K562 (cell line): ENCODE measurements around the gene TMEM11. TPM values are rescaled to one million over a fixed set of nuclear protein-coding genes. Genes with fewer than 3 reads are reported as not detected.

Experiments
- ATAC-seq: fragments of 200-7000 bp; cut with Tn5 transposase; 3 replicates; pipeline ENCODE4 v1.9.1; 2020; ENCODE audit warnings: moderate library complexity
- BruUV-seq: library from RNA; stranded (reverse); fragments of 400-500 nt; replicated peaks from 2 replicates; lab custom pipeline; 2021; lab: Mats Ljungman, UMichigan
- CTCF ChIA-PET: fragments of 300-600 bp; formaldehyde crosslinking; extraction: SDS; loops from one replicate; lab custom pipeline; 2021; ENCODE audit warnings: low intra/inter-chr PET ratio; lab: Yijun Ruan, JAX
- POLR2A ChIA-PET: fragments of 300-600, 350-650 bp; sonication (Branson Sonifier 250); formaldehyde crosslinking; extraction: SDS; loops from one replicate; lab custom pipeline; 2021; ENCODE audit warnings: antibody characterized with exemption, inconsistent platforms; lab: Yijun Ruan, JAX
- DNase-seq, 4 experiments: peaks; one replicate each; pipeline versions ENCODE4 v3.0.0 to v3.0.0-alpha.2; 2011 to 2018; ENCODE audit warnings: low spot score in 3 of 4, mixed read lengths in 3 of 4; ENCODE audit errors: extremely low read depth in 1 of 4
- FAIRE-seq: peaks from 2 replicates; lab custom pipeline; 2011; peaks lifted over from hg19 to GRCh38; lab: Jason Lieb, UNC
- H2AFZ ChIP-seq: 2 replicates; pipeline ENCODE4 v1.6.0; 2011; ENCODE audit warnings: low read depth, low read length, control low read depth, inconsistent platforms
- H3K27ac ChIP-seq: fragments of 200-600 bp; 3 replicates; pipeline ENCODE4 v1.8.0; 2011; ENCODE audit warnings: low read depth, mild to moderate bottlenecking, control low read depth, inconsistent platforms, low read length, moderate library complexity, mixed read lengths; ENCODE audit errors: extremely low read depth
- H3K27me3 ChIP-seq, 2 experiments: fragments of 300-600 bp in 1 of 2; 2 replicates in 1 of 2; 3 replicates in 1 of 2; pipeline versions ENCODE4 v1.6.0 to v1.8.0; 2011; ENCODE audit warnings: inconsistent platforms in 2 of 2, low read length in 2 of 2, mild to moderate bottlenecking in 1 of 2, mixed read lengths in 1 of 2, moderate library complexity in 1 of 2; ENCODE audit not compliant: control insufficient read depth in 2 of 2, insufficient read depth in 2 of 2
- H3K36me3 ChIP-seq: fragments of 300-600 bp; 3 replicates; pipeline ENCODE4 v1.8.0; 2011; ENCODE audit warnings: mild to moderate bottlenecking, low read length, inconsistent platforms; ENCODE audit not compliant: control insufficient read depth, insufficient read depth
- H3K4me1 ChIP-seq, 2 experiments: fragments of 200-600 bp in 1 of 2; replicated peaks in 1 of 2; 2 replicates in 1 of 2; 3 replicates in 1 of 2; pipeline versions ENCODE4 v1.5.1 to v1.8.0; 2011; ENCODE audit warnings: inconsistent platforms in 2 of 2, low read length in 2 of 2, mild to moderate bottlenecking in 1 of 2, mixed read lengths in 1 of 2, moderate library complexity in 1 of 2; ENCODE audit not compliant: control insufficient read depth in 2 of 2, insufficient read depth in 2 of 2
- H3K4me2 ChIP-seq: 2 replicates; pipeline ENCODE4 v1.6.1; 2011; ENCODE audit warnings: low read length, control low read depth, inconsistent platforms, mixed read lengths; ENCODE audit not compliant: insufficient read depth
- H3K4me3 ChIP-seq: fragments of 200-600 bp; sonication (generic), shearing (Covaris generic); 2 replicates; pipeline ENCODE4 v1.5.1; 2016; ENCODE audit warnings: control low read depth, inconsistent platforms
- H3K79me2 ChIP-seq: fragments of 200-600 bp; 3 replicates; pipeline ENCODE4 v1.8.0; 2011; ENCODE audit warnings: low read length, inconsistent platforms; ENCODE audit not compliant: control insufficient read depth, insufficient read depth
- H3K9ac ChIP-seq, 2 experiments: 2 replicates each; pipeline versions ENCODE4 v1.6.0 to v1.6.1; 2011; ENCODE audit warnings: low read depth in 2 of 2, low read length in 2 of 2, control low read depth in 1 of 2, inconsistent platforms in 1 of 2, mild to moderate bottlenecking in 1 of 2, mixed read lengths in 1 of 2; ENCODE audit not compliant: insufficient read depth in 1 of 2
- H3K9me1 ChIP-seq: one replicate; pipeline ENCODE4 v1.6.0; 2011; ENCODE audit warnings: inconsistent platforms, mild to moderate bottlenecking, low read length, moderate library complexity; ENCODE audit not compliant: control insufficient read depth, insufficient read depth
- H3K9me3 ChIP-seq: replicated peaks from 2 replicates; pipeline ENCODE4 v1.5.1; 2011; ENCODE audit warnings: low read depth, low read length, inconsistent platforms; ENCODE audit not compliant: control insufficient read depth, insufficient read depth
- H4K20me1 ChIP-seq: replicated peaks from 2 replicates; pipeline ENCODE4 v1.6.1; 2011; ENCODE audit warnings: low read length, inconsistent platforms, mixed read lengths; ENCODE audit not compliant: control insufficient read depth, insufficient read depth
- ELF2 ChIP-seq: fragments of 250-450 bp; sonication (Bioruptor Pico); IDR thresholded peaks from 2 replicates; pipeline ENCODE4 v1.5.0; 2021; ENCODE audit warnings: mild to moderate bottlenecking
- REST ChIP-seq, 2 experiments: fragments of 450-650 bp; formaldehyde crosslinking in 1 of 2; IDR thresholded peaks; 2 replicates each; pipeline versions ENCODE4 v1.4.0 to v1.6.1; 2014 to 2020; ENCODE audit warnings: mild to moderate bottlenecking in 2 of 2, borderline replicate concordance in 1 of 2, low read depth in 1 of 2
- SIRT6 ChIP-seq: IDR thresholded peaks from one replicate; pipeline ENCODE4 v1.6.1; 2012; ENCODE audit warnings: low read depth, mild to moderate bottlenecking, control low read depth, inconsistent platforms, low read length, moderate library complexity
- USF2 ChIP-seq: sonication (generic); formaldehyde crosslinking; IDR thresholded peaks from 2 replicates; pipeline ENCODE4 v1.5.0; 2020; ENCODE audit warnings: missing genetic modification reagents
- WGBS: fragments of 100-300 bp; shearing (Covaris generic); methylation state at CpG from one replicate; pipeline ENCODE4 v1.1.6; 2016; ENCODE audit warnings: low coverage, mixed read lengths; ENCODE audit not compliant: insufficient coverage; ENCODE audit errors: missing lambda C conversion rate; 5-methylcytosine and 5-hydroxymethylcytosine counted together
- in situ Hi-C: fragments of 300-500 bp; cut with MboI; formaldehyde crosslinking; loops from 4 replicates; pipeline ENCODE4 v1.15.0; 2018; ENCODE audit warnings: inconsistent platforms, mixed read lengths
- intact Hi-C: fragments of 100-400 bp; cut with micrococcal nuclease; formaldehyde crosslinking; loops from 2 replicates; pipeline ENCODE4 v1.14.2; 2022
- polyA plus RNA-seq, 8 experiments: library from polyadenylated mRNA; depleted of rRNA in 4 of 8; stranded (reverse) in 5 of 8; unstranded in 3 of 8; fragments of >200 nt; fragmentation: Nextera tagmentation in 2 of 8; fragmentation: Illumina TruSeq in 1 of 8; extraction: Ambion mirVana in 2 of 8; extraction: Trizol in 1 of 8; gene quantifications; 2 replicates each; pipeline versions ENCODE4 v1.2.1 to v1.2.3, GENCODE V29; 2011 to 2014; ENCODE audit warnings: inconsistent platforms in 1 of 8, missing spikeins in 1 of 8
- total RNA-seq, 7 experiments: library from RNA; depleted of rRNA in 6 of 7; stranded (reverse); fragments of >200 nt in 6 of 7; fragmentation: Illumina TruSeq in 2 of 7; extraction: Trizol in 2 of 7; gene quantifications; 2 replicates each; pipeline versions ENCODE4 v1.2.1 to v1.2.3, GENCODE V29; 2011 to 2021; ENCODE audit warnings: low replicate concordance in 1 of 7

The TMEM11 gene
- total and polyA plus RNA-seq, 9 of the 15 experiments (the other 6 are each of a cell fraction or from before 2014, with no cell fraction given), result 12.0 to 40.7 (median 30.0) TPM

- Histone ChIP-seq H3K36me3 (peaks cover 9% of the 10 kb centered on the region; the same call in 1 of the 3 replicates), H3K27me3 (no peaks in the 10 kb centered on the region), H3K4me3 (no peak overlapping the region), H2AFZ (no peak overlapping the region), H3K27ac (no peak overlapping the region), H4K20me1 (no peaks in the 10 kb centered on the region), H3K79me2 (no peaks in the 10 kb centered on the region), H3K4me1 (no peaks in the 10 kb centered on the region; a peak in 1 of 5 replicates), H3K9me1 (no peaks in the 10 kb centered on the region), H3K9ac (no peak overlapping the region), H3K9me3 (no peaks in the 10 kb centered on the region), H3K4me2 (no peak overlapping the region)
- ATAC-seq (no peak), FAIRE-seq (no peak), DNase-seq (no peak)
- CTCF ChIA-PET, result no interaction called here
- in situ Hi-C loops, result no loop called here
- no peak for TF ChIP-seq USF2 (CRISPR knock-in tag)
- no peak for TF ChIP-seq ELF2 (CRISPR knock-in tag)
- TF ChIP-seq SIRT6, result no peak
- no peak for TF ChIP-seq REST (IDR thresholded peaks at IDR 0.05; ENCODE audit: borderline replicate concordance)
- TF ChIP-seq REST (CRISPR knock-in tag; IDR thresholded peaks at IDR 0.05; ENCODE audit: low read depth), result no peak
- 94% methylated on average over 9 of the region's 13 CpGs for WGBS
- intact Hi-C loops, result no loop called here
- POLR2A ChIA-PET, result interaction anchor here (1.3 kb wide), 1 partner anchor 17 kb away, joined by 5 read pairs; no protein-coding TSS in a partner anchor
- BruUV-seq, result no TSS peak
These were observed 35.9 kb downstream of the TMEM11 start for GRCh38 chr17:21177854-21178600.
